ENCODE measurements around the gene SARNP. TPM values are rescaled to one million over a fixed set of nuclear protein-coding genes. Genes with fewer than 3 reads are reported as not detected.
"Not testable (repeated sequence)": the region's sequence is repeated elsewhere in the genome, so short reads cannot be mapped to it uniquely, and the experiment has no call there.

Gene SARNP, protein sequence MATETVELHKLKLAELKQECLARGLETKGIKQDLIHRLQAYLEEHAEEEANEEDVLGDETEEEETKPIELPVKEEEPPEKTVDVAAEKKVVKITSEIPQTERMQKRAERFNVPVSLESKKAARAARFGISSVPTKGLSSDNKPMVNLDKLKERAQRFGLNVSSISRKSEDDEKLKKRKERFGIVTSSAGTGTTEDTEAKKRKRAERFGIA
- 100 to 1,000 TPM in 1 of 4 donors, 10 to 100 TPM in 3; 45.9 to 106 (median 66.6) TPM for total RNA-seq

DNA sequence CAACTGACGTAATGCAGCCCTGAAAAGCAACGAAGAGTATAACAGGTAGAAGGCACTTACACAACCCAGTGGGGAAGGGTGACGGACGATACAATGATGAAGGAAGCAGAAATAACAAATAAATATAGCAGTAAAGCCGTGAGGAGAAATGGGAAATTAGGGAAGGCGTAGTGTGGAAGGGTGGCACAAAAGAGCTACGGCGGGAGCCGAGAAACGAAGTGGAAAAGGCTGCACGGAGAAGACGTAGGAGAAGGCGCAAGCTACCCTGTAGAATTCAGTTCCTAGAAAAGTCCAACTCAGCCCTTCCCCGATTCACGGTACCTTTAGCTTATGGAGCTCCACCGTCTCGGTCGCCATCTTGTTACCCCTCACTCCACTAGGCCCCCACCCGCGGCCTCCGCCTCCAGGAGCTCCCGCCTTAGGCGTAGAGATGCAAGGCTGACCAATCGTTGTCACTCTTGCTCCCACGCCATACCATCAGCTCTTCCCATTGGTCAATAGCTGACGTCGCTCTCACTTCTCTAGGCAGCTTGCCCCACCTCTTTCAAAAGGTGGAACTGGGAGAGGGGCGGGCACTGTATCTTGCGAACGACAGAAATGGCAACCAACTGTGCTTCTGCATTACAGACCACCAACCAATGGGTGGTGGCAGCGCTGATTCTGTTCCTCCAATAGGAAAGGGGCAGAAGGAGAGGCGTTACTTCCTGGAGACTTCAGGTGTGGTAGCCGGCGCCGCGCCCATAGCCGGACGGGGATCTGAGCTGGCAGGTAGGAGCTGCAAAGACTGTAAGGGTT, at the start of gene SARNP, which contains the start of gene ORMDL2:
Gene SARNP (minus strand): TSS at position 380 of the 795 bp plus-strand sequence. CDS start 23 bp downstream, at position 357.
Gene ORMDL2 (plus strand): TSS at position 697 of the 795 bp plus-strand sequence. CDS start 959 bp downstream, outside the sequence.
- Histone ChIP-seq H3K36me3 (no peaks in the 10 kb centered on the region), H3K4me3 (peak within 1 kb of the TSS; percentile 74 to 91), H3K27ac (peak within 1 kb of the TSS; percentile 85 to 87), H3K9me3 (no peaks in the 10 kb centered on the region), H3K4me1 (peaks cover 3 to 10% of the 10 kb centered on the region in 2 donors), H3K27me3 (no peaks in the 10 kb centered on the region)
- DNase-seq, result peak; percentile 96 to 99
- TF ChIP-seq, protein P1, sequence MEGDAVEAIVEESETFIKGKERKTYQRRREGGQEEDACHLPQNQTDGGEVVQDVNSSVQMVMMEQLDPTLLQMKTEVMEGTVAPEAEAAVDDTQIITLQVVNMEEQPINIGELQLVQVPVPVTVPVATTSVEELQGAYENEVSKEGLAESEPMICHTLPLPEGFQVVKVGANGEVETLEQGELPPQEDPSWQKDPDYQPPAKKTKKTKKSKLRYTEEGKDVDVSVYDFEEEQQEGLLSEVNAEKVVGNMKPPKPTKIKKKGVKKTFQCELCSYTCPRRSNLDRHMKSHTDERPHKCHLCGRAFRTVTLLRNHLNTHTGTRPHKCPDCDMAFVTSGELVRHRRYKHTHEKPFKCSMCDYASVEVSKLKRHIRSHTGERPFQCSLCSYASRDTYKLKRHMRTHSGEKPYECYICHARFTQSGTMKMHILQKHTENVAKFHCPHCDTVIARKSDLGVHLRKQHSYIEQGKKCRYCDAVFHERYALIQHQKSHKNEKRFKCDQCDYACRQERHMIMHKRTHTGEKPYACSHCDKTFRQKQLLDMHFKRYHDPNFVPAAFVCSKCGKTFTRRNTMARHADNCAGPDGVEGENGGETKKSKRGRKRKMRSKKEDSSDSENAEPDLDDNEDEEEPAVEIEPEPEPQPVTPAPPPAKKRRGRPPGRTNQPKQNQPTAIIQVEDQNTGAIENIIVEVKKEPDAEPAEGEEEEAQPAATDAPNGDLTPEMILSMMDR (IDR thresholded peaks at IDR 0.05), result no peak
- TF ChIP-seq POLR2A (IDR thresholded peaks at IDR 0.05), result peak; percentile 65 to 69
- intact Hi-C loops (cut with DNase I; ENCODE audit: low total_unique reads), result loop anchor here (10.0 kb wide), 1 partner anchor 73 kb away; the partner anchor contains the start of gene GDF11

DNA sequence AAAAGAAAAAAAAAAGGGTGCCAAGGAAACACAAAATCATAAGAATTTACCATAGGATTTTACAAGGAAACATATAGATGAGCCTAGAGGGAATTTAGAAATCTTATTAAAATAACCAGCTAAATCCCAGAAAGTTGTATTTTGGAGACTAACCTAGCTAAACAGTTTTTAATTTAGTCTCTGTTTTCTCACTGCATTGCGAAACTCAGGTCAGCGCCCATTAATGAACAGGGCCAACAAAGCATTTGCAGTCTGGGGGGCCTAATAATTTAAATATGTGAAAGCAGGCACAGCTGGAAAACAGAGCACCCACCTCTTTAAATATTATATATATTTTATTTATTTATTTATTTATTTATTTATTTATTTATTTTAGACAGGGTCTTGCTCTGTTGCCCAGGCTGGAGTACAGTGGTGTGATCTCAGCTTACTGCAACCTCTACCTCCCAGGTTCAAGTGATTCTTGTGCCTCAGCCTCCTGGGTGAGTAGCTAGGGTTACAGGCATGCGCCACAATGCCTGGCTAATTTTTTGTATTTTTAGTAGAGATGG, 49.0 kb upstream of the SARNP start:
- H3K4me1 ChIP-seq; H3K9me3 ChIP-seq; H3K27me3 ChIP-seq; H3K27ac ChIP-seq; H3K4me3 ChIP-seq; H3K36me3 ChIP-seq; intact Hi-C loops (cut with DNase I; ENCODE audit: low total_unique reads); DNase-seq: not testable (repeated sequence)

- Histone ChIP-seq H3K9me3 (peaks cover 0 to 9% of the 10 kb centered on the region in 2 donors), H3K36me3 (no peaks in the 10 kb centered on the region), H3K27me3 (no peaks in the 10 kb centered on the region), H3K27ac (no peak overlapping the region), H3K4me1 (no peaks in the 10 kb centered on the region), H3K4me3 (no peak overlapping the region)
- intact Hi-C loops (cut with DNase I; ENCODE audit: low total_unique reads), result no loop called here
- TF ChIP-seq POLR2A (IDR thresholded peaks at IDR 0.05), result no peak
- TF ChIP-seq, protein P1 (IDR thresholded peaks at IDR 0.05), result no peak
- DNase-seq, result no peak
Observed at GRCh38 chr12:55865327-55865726, 47.8 kb upstream of the SARNP start.

GRCh38 chr12:55862931-55863330, 45.4 kb upstream of the SARNP start:
- H3K9me3 ChIP-seq; intact Hi-C loops (cut with DNase I; ENCODE audit: low total_unique reads): not testable (repeated sequence)

DNA sequence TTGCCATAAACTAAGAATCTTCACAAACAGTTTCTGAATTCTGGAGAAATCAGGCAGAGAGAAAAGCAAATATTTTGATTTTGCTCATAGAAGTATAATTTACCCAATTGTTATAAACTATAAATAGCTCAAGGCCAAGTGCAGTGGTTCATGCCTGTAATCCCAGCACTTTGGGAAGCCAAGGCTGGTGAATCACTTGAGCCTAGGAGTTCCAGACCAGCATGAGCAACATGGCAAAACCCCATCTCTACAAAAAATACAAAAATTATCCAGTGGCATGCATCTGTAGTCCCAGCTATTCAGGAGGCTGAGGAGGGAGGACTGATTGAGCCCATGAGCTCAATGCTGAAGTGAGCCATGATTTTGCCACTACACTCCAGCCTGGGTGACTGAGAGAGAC, 44.8 kb upstream of the SARNP start:
- Histone ChIP-seq H3K27me3 (no peaks in the 10 kb centered on the region), H3K4me1 (no peaks in the 10 kb centered on the region), H3K4me3 (no peak overlapping the region), H3K9me3 (peaks cover 0 to 9% of the 10 kb centered on the region in 2 donors), H3K36me3 (no peaks in the 10 kb centered on the region), H3K27ac (no peak overlapping the region)
- intact Hi-C loops (cut with DNase I; ENCODE audit: low total_unique reads), result no loop called here
- TF ChIP-seq POLR2A (IDR thresholded peaks at IDR 0.05), result no peak
- TF ChIP-seq, protein P1 (IDR thresholded peaks at IDR 0.05), result no peak
- DNase-seq, result no peak

More at GRCh38 chr12:55862931-55863330, 45.4 kb upstream of the SARNP start:
- H3K27me3 ChIP-seq, H3K4me3 ChIP-seq, H3K36me3 ChIP-seq, DNase-seq, H3K4me1 ChIP-seq, H3K27ac ChIP-seq: not testable (repeated sequence)

DNA sequence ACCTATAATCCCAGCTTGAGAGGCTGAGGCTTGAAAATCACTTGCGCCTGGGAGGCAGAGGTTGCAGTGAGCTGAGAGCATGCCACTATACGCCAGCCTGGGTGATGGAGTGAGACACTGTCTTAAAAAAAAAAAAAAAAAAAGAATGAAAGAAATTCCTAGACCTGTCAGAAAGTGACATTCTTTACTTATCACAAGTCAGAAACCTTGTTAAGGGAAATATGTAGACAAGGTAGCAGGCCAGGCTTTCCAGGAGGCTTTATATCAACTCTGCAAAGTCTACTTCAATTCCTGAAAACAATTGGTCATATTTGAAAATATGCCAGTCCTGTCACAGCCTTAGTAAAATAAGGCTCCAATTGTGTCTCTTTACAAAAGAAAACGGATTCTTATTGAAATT, 44.3 kb upstream of the SARNP start:
- no peak overlapping the region for H3K4me3 ChIP-seq
- no peak overlapping the region for H3K27ac ChIP-seq
- no peak for DNase-seq
- TF ChIP-seq, protein P1 (IDR thresholded peaks at IDR 0.05), result no peak
- TF ChIP-seq POLR2A (IDR thresholded peaks at IDR 0.05), result no peak
- H3K36me3 ChIP-seq, result no peaks in the 10 kb centered on the region
- H3K4me1 ChIP-seq, result no peaks in the 10 kb centered on the region
- H3K27me3 ChIP-seq, result no peaks in the 10 kb centered on the region
- peaks cover 0 to 9% of the 10 kb centered on the region in 2 donors for H3K9me3 ChIP-seq
- intact Hi-C loops (cut with DNase I; ENCODE audit: low total_unique reads), result no loop called here
